Medulla oblongata (tissue), 1 donor: ENCODE measurements around the gene DNAJB2.
A peak's percentile ranks its signal among the peaks of the same experiment; 100 is the strongest.
"Not testable (repeated sequence)": the region's sequence is repeated elsewhere in the genome, so short reads cannot be mapped to it uniquely, and the experiment has no call there.

Experiments used
- DNase-seq: peaks from one replicate; pipeline ENCODE4 v3.0.0-alpha.2; 2015; ENCODE audit errors: extremely low spot score

DNAJB2 gene

DNA sequence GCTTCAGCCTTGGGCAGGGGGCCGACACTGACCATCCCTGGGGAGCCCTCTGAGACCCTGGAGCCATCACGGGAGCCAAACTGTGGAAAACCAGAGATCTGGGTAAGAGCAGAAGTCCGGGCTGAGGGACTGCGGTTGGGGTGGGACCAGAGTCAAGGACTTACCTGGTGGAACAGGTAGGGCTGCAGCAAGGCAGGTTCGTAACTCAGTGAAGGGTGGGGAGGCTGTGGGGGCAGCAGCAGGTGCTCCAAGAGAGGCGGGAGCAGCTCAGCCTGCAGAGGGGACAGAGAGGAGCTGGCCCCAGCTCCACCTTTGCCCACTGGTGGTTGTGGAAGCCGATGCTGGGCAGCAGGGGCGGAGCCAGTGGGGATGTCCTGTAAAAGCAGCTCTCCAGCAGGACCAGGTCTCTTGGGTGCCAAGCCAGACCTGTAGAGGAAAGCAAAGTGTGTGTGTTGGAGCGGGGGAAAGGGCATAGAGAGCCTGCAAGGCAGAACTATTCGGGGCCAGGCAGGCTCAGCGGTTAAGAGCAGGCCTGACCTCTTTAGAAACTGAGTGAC is 23.3 kb downstream of the DNAJB2 start:
- DNase-seq = no peak

DNA sequence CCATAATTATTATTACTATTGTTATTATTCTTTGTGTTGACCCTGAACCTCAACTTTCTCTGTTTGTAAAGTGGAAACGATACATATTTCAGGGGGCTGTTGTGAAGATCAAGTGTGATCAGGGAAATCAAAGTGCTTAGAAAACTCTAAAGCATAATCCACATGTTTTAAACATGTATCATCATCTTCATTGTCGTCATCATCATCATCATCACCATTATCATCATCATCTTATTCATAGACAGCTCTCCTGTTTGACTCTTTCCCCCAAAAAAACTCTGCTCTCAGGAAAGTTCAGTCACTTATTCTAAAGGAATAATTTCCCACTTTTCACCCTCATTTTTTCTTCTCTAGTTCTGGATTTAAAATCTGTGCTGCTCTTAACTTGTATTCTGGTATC is 25.1 kb downstream of the DNAJB2 start:
- no peak for DNase-seq

DNA sequence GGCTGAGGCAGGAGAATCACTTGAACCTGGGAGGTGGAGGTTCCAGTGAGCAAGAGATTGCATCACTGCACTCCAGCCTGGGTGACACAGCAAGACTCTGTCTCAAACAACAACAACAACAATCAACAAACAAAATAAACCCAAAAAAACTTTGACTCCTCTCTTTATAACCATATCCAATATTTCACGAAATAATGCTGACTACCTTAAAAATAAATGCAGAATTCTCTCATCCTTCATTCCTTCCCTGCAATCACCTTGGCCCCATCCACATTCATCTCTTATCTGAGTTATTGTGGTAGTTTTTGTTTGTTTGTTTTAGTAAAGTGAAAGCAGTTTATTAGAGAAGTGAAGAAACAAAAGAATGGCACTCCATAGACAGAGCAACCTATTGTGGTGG is 26.9 kb downstream of the DNAJB2 start:
- DNase-seq = no peak

DNA sequence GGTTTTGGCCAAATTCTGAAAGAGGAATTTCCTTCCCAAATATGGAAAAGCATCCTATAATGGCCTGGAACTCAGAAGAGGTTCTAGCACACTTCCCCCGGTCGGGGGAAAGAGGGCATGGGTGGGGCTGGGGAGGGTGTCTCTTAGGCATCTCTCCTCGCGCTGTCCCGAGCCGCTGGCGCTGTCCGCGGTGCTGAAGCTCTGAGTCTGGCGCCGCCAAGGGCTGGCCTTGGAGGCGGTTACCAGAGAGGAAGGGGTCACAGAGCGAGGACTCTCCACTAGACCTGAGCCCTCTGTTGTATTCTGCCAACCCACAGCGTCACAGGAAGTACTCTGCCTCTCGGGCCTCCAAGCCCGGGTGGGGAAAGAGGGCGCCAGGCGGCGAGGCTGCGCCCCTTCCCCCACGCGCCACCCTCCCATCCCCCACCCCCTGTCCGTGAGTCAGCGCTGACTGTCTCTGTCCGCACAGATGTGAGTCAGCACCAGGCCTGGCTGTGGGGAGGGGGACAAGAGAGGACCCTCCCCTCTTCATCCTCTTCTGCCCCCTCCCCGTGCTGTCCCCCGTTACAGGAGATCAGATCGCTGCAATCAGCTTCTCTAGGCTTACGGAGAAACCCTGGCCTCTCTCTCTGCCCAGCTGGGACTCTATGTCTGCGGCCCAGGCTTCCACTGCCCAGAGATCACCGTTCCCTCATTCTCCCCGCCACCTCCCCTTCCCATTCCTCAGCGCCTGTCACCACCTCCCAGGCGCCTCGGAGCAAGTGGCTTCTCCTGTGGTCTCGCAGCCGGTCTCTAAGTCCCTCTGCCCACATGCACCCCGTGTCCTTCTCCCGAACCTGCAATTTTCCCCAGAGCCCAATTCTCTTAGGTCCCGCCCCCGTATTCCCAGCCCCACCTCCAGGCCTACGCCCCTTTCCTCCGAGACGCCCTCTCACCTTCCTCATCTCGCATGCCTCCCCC is 29.3 kb downstream of the DNAJB2 start:
- DNase-seq = peak; percentile 52

DNA sequence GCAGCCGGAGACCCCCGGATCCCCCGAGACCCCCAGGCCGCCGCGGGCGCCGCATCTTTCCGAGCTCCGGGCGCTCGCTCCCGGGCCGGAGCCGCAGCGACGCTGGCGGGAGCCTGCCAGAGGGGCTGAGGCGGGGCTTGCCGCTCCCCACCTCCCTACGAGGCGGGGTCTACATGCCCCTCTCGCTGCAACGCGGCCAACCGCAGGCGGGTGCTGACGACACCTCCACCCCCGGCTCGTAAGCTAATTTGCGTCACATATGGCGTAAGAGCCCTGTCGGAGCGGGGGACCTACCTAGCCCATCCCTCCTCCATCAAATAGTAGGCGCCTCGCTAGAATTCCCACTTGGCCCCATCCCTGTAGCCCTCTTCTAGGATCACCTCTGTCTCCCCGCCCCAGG is 30.1 kb downstream of the DNAJB2 start, which contains the start of gene PTPRN:
Gene PTPRN, minus strand, starts transcription at position 124 of the 400 bp plus-strand sequence. Its CDS starts 69 bp downstream, at position 55.
- DNase-seq = no peak

DNA sequence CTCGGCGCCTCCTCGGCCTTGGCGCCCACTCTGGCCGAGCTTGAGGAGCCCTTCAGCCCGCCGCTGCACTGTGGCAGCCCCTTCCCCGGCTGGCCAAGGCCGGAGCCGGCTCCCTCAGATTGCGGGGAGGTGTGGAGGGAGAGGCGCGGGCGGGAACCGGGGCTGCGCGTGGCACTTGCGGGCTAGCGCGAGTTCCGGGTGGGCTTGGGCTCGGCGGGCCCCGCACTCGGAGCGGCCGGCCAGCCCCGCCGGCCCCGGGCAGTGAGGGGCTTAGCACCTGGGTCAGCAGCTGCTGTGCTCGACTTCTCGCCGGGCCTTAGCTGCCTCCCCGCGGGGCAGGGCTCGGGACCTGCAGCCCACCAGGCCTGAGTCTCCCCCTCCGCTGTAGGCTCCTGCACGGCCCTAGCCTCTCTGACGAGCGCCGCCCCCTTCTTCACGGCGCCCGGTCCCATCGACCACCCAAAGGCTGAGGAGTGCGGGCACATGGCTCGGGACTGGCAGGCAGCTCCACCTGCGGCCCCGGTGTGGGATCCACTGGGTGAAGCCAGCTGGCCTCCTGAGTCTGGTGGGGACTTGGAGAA is 33.6 kb downstream of the DNAJB2 start:
- not testable (repeated sequence) for DNase-seq

DNA sequence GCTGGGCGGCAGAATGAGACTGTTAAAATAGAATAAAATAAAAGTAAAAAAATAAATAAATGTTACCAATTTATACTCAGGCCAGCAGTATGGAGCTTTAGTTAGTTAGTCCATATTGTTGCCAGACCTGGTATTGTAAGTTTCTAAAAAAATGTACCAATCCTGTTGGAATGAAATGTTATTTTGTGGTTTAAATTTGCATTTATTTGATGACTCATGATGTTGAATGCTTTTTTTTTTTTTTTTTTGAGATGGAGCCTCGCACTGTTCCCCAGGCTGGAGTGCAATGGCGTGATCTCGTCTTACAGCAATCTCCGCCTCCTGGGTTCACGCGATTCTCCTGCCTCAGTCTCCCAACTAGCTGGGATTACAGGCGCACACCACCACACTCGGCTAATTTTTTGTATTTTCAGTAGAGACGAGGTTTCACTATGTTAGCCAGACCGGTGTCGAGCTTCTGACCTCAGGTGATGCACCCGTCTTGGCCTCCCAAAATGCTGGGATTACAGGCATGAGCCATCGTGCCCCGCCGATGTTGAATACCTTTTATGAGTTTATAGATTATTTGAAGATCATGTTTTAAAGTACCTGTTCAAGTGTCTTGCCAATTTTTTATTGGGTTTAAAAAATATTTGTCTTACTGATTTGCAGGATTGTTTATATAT is 35.8 kb downstream of the DNAJB2 start:
- DNase-seq = no peak

DNA sequence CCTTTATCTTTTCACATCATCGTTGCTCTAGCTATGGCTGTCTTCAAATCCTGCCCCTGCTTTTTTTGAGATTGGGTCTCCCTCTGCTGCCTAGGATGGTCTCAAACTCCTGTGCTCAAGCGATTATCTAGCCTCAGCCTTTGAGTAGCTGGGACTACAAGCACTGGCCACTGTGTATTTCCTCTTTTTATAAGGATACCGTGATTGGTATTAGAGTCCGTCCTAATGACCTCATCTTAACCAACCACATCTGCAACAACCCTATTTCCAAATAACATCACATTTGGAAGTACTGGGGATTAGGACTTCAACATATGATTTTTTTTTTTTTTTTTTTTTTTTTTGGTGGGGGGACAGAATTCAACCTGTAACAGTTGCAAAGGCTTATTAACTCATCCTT is 44.3 kb downstream of the DNAJB2 start:
- DNase-seq = no peak

DNA sequence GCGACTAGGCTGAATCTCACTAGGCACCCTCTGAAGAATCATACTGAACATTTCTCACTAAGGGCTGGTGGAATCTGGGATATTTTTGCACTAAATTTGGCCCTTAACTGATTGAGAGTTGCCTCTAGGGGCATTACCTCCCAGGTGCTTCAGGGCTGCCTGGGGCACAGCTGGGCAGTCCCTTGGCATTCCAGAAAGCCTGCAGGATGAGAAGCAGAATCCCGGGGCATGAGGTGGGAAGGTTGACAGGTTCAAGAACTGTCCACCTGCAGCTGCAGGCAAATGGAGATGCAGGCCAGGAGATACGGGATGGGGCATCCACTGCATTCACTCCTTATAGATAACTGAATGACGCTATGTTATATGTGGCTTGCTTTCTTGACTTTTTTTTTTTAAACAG is 46.0 kb downstream of the DNAJB2 start:
- no peak for DNase-seq

DNA sequence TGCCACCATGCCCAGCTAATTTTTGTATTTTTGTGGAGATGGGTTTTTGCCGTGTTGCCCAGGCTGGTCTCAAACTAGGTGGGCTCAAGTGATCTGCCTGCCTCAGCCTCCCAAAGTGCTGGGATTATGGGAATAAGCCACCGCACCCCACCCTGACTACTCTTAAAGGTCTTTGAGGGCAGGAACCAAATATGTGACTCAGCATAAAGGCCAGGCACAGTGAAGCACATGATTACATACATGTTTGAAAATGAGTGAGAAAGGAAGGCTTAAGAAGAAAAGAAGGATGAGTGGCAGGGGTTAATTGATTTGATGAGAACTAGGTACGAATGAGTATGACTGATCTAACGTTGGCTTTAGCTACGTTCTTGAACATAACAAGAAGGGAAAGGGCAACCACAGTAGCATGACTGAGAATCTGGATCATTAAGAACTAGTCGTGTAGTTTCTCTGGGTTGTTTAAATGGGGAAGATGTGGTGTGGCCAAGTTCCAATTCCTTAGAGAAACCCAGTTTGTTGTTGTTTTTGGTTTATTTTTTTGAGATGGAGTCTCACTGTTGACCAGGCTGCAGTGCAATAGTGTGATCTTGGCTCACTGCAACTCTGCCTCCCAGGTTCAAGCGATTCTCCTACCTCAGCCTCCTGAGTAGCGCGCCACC is 46.6 kb downstream of the DNAJB2 start:
- no peak for DNase-seq

DNA sequence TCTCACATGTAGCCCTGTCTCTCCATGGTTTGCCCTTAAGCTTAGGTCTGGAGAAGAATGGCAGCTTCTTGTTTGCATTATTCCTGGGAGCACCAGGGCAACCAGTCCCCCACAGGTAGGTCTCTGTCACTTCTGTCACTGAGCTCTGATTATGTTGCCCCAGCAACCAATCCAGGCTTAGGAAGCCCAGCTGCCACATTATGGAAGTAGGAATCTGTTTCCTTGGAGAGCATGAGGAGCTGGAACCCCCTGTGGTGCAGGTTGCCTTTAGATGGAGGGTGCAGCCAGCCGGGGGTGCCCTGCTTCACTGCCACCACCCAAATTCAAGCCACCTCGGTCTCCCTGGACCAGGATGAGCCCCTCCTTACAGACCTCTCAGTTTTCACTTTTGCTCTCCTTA is 48.6 kb downstream of the DNAJB2 start:
- DNase-seq = no peak

DNA sequence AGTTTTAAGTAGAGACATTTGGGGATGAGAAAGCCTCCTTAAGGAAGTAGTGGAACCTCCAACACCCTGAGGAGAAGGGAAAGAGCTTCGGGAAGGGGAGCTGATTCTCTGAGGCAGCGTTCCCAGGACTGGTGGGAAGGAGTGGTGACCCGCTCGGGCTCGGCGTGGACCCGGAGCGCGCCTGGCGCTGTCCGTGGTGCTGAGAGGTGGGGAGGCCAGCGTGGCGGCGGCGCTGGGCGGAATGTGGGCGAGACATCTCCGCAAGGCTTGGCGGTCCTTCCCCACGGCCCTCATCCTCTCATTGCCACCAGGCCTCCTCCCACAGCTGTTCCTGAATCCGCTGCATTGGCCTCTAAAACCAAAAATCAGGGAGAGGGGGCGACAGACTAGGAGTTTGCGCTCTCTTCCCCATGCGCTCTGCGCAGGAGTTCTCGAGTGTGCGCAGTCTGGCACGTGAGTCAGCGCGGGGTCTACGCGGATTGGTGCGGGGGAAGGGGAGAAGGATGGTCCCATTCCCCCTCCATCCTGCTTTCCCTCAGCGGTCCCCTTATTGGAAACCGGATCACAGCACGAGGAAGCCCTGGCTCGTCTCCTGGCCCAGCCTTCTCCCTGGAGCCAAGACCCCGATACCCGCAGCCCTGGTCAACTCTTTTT is 52.5 kb downstream of the DNAJB2 start:
- no peak for DNase-seq

DNA sequence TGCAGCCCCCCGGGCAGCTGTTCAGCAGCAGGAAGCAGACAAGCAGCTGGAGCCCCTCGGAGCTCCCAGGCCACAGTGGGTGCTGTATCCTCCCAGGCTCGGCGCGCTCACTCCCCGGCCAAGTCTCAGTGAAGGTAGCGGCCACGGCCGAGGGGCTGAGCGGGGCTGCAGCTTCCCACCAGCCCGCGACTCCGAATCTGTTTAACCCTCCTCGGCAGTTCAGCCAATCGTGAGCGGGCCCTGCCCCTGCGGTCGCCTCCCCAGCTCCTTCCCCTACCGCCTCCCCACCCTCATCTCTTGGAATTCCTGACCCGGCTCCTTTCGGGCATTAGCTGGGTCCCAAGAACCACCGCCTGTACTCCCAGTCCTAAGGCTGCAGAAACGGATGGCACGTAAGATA is 53.4 kb downstream of the DNAJB2 start, which contains the start of gene RESP18:
Gene RESP18, minus strand, starts transcription at position 203 of the 400 bp plus-strand sequence.
- no peak for DNase-seq

DNA sequence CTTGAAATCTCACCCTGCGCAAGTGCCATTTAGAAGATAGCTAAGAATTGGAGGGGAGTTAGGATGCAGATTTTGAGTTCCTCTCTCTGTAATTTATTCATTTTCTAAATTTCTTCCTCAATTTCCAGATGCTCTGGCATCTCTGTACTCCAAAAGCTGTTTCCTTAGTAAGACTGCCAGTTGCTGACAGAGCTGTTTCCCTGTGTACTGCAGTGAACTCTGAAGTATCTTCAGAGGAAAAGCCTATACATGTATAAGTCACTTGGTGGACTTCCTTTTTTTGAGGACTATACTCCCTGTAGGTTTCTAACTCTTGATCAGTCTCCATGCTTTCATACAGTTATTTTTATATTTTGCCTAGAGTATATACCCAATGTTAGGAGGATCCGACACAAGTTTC is 54.9 kb downstream of the DNAJB2 start:
- DNase-seq = no peak

DNA sequence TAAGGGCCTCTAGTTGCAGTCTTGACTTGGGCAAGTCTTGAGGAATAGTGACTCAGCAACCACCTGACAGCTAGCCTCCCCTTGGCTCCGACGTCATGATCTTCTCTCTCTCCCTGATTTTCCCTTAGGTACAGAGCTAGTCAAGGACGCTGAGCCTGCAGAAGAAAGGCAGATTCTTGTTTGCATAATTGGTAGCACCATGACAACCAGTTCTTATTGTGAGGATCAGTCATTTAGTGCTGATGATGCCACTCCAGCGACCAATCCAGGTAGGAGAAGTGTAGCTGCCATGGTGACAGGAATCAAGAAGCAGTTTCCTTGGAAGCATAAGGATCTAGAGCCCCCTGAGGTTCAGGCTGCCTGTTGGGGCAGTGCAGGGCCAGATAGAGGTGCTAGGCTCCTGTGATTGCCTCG is 56.2 kb downstream of the DNAJB2 start:
- DNase-seq = no peak
